Retina (tissue), 1 donor: Measurements from ENCODE around the gene MACROD1.

ENCODE experiments used
- DNase-seq: peaks from one replicate; pipeline ENCODE4 v3.0.0-alpha.2; 2016

The MACROD1 gene

DNA sequence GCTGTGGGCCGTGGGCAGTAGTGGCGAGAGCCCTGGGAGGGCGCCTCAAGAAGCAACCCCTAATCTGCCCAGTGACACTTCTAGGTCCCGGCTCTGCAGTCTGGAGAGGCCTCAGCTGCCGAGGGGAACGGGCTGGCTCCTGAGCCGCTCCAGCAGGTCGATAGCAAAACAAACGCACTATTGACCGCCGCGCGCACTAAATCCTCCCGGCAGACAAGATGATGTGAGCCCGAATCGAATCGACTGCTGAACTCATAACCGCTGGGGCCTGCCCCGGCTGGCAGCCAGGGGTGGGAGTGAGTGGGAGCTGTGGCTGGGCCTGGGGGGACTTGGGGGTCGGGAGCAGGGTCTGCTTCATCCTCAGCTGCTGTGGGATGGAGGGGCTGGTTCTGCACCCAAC is 94.1 kb downstream of the MACROD1 start:
- DNase-seq, result peak; percentile 80

DNA sequence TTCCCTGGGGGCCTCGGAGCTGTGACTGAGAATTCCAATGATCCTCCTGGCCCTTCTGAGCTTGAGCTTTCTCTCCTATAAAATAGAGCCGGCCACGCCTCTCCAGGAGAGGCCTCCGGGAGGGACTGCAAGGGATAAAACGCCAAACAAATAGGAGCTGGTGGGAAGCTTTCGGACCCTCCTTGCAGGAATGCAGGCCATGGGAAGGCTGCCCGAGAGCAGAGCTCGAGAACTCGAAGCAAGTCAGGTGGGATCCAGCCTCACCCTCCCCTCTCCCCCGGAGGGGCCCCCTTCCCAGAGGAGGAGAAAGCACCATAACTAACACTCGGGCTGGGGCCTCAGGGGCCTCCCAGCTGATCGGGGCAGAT is 95.6 kb downstream of the MACROD1 start:
- DNase-seq, result no peak

DNA sequence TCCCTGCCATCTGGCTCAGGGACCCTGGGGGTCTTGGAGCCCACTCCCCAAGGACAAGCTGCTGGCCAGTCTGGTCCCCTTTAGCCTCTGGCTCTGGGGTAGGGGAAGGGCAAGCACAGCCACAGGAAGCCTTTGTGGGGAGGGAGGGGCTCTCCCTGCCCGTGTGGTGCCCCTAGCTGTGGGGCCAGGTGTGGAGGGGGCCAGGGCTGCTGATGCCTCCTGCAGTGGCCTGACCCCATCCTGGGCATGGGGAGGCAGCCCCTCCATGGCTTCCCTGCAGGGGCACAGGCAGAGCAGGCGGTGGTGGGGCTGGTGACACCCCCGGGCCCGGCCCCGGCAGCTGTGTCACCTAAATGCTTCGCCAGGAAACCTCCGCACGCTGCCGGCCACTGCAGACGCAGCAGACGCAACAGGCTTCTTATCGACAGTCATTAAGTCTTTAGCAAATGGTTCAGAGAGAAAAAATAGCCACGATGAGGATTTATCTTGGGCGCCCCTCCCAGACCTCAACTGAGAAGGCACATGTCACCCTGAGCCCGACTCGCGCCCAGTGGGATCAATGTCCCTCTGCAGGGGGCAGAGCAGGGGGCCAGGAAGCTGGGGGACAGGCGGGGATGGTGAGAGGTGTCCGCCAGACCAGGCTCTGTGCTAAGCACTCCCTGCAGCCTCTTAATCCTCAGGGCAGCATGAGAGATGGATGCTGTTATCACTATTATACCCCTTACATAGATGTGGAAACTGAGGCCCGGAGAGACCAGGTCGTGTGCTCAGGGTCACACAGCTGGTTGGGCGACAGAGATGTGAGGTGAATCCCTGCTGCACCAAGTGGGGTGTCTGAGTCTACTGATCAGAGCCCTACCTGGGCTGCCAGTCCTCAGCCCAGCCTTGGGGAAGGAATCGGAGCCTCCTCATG is 96.3 kb downstream of the MACROD1 start:
- no peak for DNase-seq

DNA sequence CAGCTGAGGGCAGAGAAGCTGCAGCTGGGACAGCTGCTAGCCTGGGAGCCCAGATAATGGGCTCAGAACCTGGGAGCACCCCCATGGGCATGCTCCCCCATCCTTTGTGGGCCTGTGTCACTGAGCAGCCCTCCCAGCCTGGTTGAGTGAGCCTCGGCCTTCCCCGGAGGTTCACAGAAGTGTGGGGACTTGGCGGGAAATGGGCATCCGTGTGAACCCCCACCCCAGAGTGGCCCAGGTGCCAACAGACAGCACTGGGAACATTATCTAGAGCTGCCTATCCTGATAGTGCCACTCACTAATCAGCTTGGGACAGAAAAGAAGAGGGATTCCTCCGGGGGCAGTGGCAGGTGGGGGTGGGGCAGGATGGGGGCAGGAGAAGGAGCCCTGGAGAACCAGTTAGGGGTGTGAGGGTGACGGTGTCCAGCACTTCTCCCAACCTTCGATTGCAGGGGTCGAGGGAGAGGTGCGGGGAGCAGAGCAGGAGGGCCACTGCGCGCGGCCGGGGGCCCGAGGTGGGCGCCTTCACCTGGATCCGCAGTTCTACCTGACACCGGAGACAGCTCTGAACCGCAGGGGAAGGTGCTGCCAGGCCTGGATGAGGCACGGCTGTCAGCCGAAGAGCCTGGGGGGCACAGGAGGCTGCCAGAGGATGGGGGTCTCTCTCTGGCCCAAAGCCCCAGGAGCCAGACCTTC is 97.1 kb downstream of the MACROD1 start:
- no peak for DNase-seq

DNA sequence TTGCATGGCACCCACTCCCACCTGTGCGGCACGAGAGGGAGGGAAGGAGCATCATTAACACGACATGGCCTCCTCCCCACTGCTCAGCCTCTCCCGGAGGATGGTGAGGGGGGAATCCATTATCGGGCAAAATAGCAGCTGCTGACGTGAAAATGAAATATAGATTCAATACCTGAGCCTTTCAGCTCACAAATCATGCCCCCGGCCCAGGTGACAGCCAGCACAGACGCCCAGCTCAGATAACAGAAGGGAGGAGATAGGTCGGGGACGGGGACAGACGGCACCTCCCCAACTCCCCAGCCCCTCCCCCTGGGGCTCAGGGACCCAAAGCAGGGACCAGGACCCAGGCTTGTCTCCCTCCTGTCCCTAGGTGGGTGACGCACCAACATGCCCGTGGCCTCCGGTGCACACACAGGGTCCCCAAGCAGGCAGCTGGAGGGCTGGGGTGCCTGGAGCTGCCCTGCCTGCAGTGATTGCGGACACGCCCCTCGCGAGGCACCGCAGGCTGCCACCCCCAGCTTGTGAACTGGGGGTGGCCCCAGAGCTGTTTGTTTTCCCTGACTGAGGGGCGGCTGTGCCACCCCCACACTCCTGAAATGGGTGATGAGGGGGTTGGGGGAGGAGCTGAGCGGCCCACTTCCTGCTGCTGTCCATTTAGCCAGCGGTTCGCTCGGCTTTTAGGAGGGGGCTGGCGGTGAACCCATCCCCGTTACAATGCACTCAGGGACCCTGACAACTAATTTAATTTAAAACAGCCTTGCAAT is 98.5 kb downstream of the MACROD1 start:
- DNase-seq, result no peak

DNA sequence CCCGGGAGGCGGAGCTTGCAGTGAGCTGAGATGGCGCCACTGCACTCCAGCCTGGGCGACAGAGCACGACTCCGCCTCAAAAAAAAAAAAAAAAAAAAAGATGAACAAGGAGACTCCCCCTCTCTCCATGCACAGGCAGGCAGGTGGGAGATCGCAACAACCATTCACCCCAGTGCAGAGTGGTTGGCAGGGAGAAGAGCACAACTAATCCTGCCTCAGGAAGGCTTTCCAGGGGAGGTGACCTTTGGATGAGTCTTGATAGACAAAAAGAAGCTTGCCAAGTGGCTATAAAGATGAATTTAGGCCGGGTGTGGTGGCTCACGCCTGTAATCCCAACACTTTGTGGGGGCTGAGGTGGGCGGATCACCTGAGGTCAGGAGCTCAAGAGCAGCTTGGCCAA is 100.2 kb downstream of the MACROD1 start:
- no peak for DNase-seq

DNA sequence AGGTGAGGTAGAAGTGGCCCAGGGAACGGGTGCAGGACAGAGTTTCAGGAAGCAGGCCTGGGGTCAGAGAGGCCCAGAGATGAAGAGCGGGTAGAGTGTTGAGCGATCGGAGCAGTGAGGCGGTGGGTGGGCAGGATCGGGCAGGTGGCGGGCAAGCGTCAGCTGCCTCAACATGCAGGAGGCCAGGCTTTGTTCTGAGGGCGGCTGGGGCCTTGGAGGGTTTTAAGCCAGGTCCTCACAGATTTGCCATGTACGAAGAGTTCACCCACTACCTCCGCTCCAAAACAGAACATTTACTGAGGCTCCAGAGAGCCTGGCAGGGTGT is 100.8 kb downstream of the MACROD1 start:
- no peak for DNase-seq

DNA sequence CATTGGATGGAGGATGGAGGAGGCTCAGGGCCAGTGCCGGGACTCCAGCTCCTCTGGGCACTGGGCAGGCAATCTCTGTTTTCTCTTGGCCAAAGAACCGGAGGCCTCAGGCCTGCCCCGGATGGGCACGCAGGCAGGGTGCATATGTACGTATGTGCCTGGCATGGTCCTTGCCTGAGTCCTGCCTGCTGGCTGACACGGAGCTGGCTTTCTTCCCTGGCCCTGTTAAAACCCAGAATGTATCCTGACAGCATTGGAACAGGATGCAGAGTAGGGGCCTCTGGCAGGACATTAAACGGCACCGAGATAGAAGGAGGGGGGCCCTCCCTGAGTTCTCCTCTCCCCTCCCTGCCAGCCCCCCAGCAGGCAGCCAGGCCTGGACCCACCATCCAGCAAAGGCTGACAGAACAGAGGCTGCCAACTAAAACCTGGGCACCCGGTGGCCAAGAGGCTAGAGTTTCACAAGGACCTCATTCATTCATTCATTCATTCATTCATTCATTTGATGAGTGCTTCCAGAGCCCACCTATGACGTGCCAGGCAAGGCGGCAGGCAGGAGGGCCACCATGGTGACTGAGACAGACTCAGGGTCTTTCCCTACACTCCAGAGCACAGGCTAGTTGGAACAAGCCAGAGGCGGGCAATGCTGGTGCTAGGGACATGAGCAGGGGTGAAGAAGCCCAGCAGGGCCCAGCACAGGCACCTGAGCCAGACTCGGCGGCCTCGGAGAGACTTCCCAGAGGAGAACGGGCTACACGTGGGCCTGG is 101.4 kb downstream of the MACROD1 start:
- no peak for DNase-seq

DNA sequence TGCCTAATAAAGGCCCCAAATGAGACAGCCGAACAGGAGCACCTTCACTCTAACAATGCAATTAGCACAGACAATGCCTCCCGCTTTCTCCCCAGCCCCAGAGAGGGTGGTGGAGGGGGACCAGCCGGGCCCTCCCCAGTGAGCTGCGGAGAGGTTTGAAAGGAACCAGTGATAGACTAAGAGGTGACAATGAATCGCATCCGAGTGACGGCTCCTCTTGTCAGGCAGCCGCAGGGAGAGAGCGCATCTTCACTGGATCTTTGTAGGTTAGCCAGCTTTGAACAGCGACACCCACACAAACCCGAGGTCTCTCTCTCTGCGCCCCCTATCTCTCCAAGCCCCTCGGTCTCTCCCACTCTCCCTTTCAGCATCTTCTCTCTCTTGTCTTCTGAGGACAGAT is 102.1 kb downstream of the MACROD1 start:
- DNase-seq, result peak; percentile 68

DNA sequence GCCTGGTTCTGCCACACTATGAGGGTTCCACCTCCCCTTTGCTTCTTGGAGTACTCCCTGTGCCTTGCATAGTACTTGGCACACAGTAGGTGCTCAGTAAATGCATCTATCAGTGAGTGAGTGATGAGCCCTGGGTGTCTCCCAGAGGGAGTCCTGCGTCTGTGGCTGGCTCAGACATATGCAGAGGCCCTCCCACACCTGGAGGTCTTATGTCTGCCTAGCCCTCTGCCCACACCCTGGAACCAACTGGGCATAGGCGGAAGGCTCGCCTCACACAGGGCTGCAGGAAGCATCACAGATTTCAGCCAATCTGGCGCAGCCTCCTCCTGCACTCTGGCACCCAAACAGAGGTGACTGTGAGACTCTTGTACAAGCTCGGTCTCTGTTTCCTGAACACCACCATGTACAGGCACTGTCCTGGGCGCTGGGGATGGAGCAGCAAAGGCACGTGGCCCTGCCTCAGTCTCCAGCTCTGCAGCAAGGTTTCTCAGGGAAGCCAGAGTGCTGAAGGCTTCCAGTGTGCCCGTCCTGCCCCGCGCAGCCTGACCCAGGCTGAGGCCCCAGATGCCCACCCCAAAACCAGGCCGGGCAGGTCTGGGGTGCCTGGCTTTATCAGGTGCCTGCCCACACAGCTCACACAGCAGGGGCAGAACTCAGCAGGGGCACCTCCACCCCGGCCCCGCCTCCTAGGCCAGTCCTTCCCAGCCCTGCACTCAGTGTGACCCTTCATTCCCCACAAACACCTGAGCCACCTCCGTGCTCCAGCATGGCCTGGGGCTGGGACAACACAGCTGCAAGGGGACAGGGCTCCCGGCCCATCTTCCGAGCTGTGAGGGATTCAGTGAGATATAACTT is 103.5 kb downstream of the MACROD1 start:
- DNase-seq, result no peak

DNA sequence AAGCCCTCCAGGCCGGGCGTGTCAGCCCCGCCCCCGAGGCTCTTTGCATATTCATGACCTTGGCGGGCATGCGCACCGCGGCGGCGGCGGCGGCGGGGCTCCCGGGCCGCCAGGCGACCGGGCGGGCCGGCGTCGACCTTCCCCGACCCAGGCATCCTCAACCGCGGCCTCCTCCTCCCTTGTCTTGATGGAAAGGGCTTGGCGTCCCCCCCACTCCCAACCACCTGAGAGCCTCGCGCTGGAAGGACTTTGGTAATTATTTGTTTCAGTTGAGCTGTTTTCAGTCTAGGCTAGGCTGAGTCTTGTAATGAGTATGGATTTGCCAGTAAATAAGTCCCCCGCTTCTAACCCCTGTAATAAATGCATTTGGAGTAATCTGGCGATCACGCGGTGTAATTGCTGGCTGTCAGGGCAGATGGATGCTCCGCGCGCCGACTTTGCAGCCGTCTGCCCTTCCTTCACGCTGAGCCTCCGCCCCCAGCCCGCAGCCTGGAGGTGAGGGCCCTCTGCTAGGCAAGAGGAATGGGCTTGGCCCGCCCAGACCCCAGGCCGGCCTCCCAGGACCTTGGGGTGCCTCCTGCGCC is 105.0 kb downstream of the MACROD1 start:
- DNase-seq, result peak; percentile 79

DNA sequence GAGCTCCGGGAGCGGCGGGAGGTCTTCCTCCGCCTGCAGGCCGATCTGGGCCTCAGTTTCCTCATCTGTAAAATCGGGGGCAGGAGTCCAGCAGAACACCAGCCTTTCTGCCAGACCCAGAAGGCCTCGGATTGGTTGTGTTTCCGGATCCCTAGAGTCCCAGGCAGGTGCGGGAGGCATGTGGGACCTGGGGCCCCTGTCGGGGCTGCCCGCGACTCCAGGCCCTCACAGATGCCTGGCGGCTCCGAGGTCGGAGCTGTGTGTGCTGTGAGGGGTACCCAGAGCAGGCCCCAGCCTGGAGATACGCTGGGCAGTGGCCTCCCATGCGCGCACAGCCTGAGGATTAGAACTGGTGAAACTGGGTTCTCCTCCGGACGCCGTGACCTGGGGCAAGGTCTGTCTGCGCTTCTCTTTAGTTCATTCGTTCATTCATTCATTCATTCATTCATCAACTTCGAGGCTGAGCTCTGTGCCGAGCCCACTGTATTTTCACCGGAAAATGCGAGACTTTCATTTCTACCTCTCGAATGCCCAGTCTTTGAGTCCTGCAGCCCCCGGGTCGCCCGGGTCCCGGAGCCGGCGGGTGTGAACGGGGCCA is 105.6 kb downstream of the MACROD1 start:
- peak; percentile 61 for DNase-seq

DNA sequence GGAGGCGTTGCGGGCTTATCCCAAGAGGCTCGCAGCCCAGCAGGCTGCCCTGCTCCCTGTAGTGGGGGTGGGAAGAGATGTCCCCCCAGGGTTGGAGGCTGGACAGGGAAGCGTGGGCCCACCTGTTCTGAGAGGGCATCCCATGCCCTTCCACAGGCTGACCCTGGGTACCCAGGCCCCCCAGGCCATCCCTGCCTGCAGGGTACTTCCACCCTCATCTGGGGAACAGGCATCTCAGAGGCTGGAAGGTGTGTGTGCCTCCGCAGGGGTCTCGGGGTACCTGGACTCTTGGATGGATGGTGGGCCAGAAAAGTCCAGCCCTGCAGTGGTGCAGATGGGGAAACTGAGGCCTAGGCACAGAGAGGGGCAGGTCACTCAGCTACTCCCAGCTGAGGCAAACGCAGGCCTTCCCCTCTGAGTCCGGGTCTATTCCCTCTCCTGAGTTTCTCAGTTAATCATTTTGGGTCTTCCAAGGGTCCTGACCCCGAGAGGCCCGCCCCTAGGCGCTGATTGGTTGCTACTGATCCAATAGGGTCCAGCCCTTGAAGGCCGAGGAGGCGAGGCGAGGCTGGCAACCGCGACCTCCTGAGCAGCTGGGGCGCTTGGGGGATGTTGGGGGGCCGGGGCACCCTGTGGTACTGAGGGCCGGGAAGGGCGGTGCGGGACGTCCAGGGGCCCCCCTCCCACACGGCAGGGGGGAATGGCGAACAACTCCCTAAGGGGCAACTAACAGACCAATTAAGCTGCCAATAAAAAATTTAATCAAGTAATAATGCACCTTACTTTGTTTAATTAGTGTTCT is 106.4 kb downstream of the MACROD1 start:
- DNase-seq, result no peak

DNA sequence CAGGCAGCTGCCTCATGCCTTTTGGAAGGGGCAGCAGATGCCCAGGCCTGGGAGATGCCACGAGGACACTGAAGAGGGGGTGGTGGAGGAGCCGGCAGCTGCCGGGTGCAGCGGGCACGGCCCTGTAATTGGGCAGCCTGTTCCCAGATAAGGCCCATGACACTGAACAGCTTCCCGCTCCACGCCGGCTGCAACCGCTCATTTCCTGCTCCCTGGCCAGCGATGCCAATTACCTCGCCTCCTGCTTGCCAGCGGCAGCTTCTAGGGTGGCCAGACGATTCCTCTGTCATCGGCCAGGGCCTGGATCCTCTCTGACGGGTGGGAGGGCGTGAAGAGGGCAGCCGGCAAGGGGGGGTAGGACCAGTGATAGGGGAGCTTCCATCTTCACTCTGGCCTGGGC is 107.4 kb downstream of the MACROD1 start:
- DNase-seq, result no peak

DNA sequence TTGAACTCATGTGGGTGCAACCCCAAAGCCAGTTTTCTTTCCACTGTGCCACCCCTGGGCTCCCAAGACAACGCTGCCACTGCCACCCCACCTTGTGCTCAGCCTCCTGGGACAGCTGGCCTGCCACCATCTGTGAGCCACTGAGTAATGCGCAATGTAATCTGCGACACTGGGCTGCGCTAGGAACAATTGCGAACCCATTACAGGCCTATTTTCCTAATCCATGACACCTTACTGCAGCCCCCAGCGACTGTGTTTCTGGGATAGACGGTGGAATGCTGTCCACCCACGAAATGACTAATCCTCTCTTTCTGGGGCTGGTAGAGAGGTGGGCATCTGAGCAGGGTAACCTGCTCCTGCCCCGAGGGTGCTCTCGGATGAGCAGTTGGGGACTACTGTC is 108.0 kb downstream of the MACROD1 start:
- DNase-seq, result no peak

DNA sequence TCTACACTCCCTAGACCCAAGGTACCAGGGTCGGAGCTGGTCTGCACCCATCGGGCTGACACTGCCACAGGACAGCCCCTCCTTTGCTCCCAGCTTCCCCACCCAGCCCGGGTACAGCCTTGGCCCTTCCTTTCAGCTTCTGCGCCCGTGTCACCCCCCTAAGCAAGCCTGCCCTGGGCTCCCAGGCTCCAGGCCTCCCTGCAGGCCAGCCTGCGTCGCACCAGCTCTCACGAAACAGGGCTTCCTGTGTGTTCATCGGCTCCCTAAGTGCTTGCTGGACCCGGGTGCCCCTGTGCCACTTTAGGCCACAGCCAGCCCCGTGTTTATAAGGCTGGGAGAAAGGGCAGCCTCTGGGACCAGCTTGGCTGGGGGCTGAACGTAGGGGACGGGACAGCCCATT is 109.1 kb downstream of the MACROD1 start:
- no peak for DNase-seq

DNA sequence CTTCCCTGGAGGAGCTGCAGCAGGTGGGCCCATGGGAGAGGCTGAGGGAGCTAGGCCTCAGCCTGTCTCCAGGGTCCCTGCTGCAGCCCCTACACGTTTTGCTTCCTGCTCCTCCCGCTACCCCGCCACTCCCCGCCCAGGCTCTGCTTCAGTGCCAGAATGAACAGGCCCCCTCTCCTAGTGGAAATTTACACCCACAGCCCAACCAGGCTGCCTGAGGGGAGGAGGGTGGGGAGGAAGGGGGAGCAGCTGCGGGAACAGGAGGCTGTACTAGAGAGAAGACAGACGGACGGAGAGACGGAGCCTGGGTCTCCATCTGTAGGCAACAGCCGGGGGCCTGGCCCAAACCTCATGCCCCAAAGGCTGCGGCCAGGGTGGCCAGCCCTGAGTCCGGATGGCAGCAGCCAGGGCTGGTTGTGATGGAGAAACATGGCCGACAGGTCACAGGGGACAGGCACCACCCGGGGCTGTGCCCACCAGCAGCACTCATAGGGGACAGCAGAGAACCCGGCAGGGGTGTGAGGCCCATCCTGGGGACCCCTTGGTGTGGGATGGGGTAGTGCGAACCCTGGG is 109.6 kb downstream of the MACROD1 start:
- no peak for DNase-seq

DNA sequence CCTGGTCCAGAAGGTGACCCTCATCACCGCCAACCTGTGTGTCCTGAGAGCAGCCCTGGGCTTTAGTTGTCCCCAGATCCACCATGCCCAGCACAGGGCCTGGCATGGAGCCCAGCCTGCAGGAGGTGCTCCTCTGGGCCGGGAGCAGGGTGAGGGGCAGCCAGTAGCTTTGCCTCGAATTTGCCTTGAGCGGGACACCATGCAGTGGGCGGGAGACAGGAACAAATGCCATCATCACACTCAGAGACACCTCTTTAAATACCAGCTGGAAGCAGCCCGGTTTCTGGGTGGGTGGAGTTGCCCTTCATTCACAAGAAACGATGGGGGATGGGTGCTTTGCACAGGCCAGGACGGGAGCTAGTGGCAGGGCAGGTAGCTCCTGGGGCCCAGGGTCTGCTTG is 110.8 kb downstream of the MACROD1 start:
- no peak for DNase-seq

DNA sequence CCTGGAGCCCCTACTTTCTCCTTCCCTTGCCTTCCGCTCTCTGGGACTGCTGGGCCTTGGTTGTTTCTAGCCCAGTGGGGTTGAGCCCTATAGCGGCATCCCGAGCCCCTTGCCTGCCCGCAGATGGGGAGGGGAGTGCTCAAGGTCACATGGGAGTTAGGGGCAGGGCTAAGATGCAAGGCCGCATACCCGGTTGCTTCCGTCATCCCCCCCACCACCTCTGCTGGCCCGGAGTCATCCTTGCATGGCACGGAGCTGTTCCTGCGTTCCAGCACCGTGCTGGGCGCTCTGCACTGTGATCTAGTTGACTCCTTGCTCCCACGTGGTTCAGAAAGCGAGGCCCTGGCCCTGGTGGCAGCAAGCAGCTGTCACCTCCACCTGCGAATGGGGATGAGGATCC is 112.2 kb downstream of the MACROD1 start:
- DNase-seq, result no peak
